HG03159 (cell line): ENCODE results near the gene C5AR2.
"Not testable (repeated sequence)": the region's sequence is repeated elsewhere in the genome, so short reads cannot be mapped to it uniquely, and the experiment has no call there.

ENCODE experiments used
- ATAC-seq: cut with Tn5 transposase; IDR thresholded peaks from one replicate; pipeline ENCODE4 v1.9.1; 2021; ENCODE audit warnings: mild to moderate bottlenecking, moderate library complexity; ENCODE audit not compliant: unreplicated experiment

C5AR2 gene

GRCh38 chr19:47358936-47359335 is 27.0 kb downstream of the C5AR2 start:
- no peak for ATAC-seq

DNA sequence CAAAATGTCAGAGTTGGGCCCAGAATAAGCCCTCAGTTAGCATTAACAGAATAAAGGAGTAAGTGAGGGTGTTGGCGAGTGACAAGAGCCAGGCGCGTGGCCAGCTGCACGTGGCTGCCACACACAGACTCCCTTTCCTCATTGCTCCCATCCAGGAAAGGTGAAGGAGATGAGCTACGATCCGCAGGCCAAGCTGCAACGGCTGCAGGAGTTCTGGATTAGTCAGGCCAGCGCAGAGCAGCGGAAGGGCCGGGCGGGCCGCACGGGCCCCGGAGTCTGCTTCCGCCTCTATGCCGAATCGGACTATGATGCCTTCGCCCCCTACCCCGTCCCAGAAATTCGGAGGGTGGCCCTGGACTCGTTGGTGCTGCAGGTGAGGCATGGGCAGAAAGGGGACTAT is 30.3 kb downstream of the C5AR2 start:
- no peak for ATAC-seq

DNA sequence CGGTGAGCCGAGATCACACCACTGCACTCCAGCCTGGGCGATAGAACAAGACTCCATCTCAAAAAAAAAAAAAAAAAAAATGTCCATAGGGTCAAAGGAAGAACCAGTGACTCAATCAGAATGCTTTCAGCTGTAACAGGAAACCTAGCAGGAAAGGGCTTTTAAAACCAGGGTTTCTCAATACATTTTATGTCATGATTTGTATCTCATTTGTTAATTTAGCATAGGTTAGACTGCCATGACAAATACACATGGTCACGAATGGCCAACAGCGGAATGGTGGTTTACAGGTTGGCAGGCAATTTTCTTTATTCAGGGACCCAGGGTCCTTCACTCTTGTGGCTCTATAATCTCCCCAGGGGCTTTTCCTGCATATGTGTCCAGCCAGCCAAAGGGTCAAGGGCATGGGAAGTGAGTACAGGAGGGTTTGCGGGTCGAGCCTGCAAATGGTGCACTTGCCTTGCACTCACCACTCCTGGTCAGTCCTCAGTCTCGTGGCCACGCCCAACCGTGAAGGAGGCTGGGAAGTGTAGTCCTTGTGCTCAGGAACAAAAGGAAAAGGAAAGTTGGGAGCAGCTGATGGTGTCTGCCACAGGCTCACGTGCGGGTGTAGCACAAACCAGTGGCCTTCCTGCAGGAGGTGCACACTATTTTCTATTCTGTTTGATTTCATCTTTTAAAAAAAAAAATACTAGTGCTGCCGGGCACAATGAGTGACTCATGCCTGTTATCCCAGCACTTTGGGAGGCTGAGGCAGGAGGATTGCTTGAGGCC is 32.0 kb downstream of the C5AR2 start:
- no peak for ATAC-seq

- ATAC-seq: not testable (repeated sequence)
Observed at GRCh38 chr19:47365455-47365854, 33.5 kb downstream of the C5AR2 start.

DNA sequence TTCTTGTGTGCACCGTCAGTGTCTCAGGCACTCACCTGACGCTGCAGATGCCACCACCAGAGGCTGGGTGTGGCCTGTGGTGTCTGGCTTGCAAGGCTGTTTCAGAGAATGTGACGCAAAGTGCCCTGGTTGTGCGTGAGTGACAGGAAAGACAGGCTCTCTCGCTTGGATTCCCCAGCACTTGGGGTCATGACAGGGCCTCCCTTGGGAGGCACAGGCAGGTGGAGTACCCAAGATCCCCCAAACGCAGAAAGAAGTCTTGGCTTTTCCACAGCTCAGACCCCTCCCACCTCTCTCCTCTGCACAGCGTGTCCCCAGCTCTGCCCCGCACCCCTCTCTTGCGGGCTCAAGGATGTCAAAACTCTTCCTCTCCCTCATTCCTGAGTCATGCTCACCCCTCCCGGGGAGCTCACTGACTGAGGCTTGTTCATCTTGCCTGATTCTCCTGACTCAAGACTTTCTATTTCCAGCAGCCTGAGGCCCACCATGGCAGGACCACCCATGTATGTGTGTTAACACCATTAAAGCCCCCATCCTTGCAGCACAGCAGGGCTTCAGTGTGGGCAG is 38.2 kb downstream of the C5AR2 start:
- no peak for ATAC-seq

GRCh38 chr19:47371261-47371660 is 39.3 kb downstream of the C5AR2 start:
- no peak for ATAC-seq

- no peak for ATAC-seq
Observed at GRCh38 chr19:47372603-47373002, 40.6 kb downstream of the C5AR2 start.

- no peak for ATAC-seq
Observed at GRCh38 chr19:47373246-47374240, 41.6 kb downstream of the C5AR2 start.

DNA sequence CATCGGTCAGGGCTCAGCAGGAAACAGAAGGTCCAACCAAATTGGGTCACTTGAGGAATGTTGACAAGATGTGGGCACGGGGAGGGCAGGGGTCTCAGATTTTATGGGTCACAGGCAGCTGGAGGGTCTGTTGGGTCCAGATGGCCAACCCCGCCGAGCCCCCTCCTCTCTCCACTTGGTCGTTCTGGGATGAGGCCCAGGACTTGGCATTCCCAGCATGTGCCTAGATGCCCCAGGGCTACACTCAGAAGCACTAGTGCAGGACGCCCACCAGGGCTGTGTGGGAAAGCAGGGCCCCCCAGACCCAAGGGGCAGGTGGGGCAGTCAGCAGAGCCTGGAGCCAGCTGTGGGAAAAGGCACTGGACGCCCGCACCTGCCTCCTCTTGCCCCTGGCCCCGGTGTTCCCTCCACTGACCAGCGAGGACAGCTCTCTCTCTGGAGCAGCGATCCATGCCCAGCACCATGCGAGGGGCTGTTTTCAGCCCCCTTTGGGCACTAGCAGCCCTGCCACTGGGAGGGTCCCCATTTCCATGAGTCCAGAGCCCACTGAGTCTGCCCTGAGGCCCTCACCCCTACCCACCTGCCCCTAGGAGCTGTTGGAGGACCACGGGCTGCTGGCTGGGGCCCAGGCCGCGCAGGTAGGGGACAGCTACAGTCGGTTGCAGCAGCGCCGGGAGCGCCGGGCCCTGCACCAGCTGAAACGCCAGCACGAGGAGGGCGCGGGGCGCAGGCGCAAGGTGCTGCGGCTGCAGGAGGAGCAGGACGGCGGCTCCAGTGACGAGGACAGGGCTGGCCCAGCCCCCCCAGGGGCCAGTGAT is 43.1 kb downstream of the C5AR2 start:
- no peak for ATAC-seq

DNA sequence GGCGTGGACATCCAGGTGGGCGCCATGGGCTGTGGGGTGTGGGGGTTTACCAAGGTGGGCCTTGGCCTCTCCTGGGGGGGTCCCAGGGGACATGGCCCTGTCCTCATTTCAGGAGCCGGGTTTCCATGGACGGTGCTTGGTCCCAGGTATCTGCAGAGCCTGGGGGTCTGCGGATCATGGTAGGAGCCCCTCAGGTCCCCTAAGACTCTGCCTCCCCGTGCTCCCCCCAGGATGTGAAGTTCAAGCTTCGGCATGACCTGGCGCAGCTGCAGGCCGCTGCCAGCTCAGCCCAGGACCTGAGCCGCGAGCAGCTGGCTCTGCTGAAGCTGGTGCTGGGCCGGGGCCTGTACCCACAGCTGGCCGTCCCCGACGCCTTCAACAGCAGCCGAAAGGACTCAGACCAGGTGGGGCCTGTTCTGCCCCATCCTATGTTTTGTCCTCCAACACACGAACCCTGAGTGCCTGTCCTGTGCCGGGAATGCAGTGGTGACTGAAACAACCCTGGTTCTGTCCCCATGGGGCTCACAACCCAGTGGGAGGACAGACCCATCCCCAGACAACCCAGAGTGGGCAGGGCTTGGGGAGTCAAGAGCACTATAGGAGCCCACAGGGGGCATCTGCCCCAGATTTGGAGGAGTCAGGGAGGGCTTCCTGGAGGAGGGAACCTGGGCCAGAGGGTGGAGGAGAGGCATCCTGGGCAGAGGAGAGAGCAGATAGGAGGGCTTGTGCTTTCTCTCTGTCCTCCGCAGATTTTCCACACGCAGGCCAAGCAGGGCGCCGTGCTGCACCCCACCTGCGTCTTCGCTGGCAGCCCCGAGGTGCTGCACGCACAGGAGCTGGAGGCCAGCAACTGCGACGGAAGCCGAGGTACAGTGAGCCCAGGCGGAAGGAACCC is 44.0 kb downstream of the C5AR2 start:
- ATAC-seq: no peak

GRCh38 chr19:47376589-47377144 is 44.7 kb downstream of the C5AR2 start:
- ATAC-seq: no peak

- no peak for ATAC-seq
Observed at GRCh38 chr19:47377208-47377701, 45.3 kb downstream of the C5AR2 start.

DNA sequence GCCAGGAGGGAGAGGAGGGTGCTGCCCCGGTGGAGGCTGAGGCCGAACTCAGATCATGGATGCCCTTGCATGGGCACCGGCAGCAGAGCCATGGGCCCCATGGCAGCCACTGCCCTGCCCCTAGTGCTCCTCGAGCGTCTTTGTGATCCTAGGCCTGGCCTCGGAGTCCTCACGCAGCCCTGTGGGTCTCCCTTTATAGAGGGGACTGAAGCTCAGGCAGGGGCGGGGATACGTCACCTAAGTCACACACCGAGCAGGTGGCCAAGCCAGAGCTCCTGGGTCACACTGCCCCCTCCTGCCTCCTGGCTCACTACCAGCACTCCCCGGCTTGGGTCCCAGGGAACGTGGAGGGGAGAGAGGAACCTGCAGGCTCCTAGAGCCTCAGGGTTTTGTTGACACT is 45.8 kb downstream of the C5AR2 start:
- no peak for ATAC-seq

GRCh38 chr19:47378246-47378645 is 46.3 kb downstream of the C5AR2 start:
- ATAC-seq: no peak

DNA sequence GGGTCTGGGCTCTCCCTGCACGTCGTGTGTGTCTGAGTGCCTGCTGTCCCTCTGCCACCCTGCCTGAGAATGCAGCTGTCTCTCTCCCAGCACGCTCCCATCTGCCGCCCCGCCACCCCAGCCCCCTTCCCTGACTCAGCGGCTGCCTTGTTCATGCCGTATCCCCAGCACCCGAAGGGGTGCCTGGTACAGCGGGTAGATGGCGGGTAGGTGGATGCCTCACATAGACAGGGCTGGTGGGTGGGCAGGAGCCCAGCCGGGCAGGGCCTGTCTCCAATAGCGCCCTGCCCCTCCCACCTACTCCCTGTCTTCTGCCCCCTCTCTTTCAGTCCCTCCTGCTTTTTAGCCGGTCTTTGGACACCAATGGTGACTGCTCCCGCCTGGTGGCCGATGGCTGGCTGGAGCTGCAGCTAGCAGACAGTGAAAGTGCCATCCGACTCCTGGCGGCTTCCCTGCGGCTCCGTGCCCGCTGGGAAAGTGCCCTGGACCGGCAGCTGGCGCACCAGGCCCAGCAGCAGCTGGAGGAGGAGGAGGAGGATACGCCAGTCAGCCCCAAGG is 47.5 kb downstream of the C5AR2 start:
- no peak for ATAC-seq

DNA sequence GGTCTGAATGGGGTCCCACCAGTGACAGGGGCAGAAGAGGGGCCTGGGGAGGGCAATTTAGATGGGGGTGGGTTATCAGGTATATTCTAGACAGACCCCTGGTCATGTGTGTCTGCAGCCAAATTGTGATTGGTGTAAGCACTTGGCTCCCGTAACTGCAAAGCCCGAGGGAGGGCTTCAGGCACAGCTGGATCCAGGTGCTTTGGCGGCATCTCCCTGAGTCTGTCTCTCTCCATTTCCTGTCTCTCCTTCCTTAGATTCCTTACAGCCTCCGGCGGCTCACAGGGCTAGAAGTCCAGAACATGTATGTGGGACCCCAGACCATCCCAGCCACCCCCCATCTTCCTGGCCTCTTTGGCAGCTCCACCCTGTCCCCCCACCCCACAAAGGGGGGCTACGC is 48.6 kb downstream of the C5AR2 start:
- no peak for ATAC-seq

DNA sequence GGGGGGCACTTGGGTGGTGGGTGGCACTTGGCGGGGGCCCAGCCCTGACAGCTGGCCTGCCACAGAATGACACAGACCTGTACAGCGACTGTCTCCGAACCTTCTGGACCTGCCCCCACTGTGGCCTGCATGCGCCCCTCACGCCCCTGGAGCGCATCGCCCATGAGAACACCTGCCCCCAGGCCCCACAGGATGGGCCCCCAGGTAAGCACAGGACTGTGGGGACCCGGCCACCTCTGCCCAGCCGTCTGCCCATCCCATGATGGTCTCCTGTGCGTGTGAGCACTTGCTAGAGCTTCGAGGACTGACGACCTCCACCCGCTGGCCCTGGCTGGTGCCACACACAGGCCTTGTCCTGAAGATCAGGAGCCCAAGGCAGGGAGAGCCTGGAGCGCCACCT is 49.1 kb downstream of the C5AR2 start:
- ATAC-seq: no peak

DNA sequence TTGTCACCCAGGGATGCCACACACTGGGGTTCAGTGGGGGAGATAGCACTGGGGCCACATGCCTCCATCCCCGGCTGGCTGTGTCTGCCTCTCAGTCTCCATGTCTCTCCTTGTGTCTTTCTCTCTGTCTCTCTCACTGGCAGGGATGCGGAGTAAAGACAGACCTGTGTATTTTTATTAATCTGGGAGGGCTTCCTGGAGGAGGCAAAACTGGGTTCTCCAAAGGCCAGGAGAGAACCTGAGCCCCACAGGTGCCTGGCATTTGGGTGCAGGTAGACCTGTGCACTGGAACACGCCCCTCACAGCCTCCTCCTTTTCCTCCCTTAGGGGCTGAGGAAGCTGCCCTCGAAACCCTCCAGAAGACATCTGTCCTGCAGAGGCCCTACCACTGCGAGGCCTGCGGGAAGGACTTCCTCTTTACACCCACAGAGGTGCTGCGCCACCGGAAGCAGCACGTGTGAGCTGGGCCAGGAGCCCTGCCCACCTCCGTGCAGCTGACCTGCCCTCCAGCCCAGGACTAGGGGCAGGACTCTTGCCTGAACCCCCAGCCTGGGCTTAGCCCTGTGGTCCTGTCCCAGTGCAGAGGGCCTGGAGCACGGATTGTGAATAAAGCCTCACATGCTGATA is 49.8 kb downstream of the C5AR2 start:
- no peak for ATAC-seq
